Measurements from ENCODE around the gene C4B. TPM values are rescaled to one million over a fixed set of nuclear protein-coding genes. Genes with fewer than 3 reads are reported as not detected.
A peak's percentile ranks its signal among the peaks of the same experiment; 100 is the strongest.
"Not testable (repeated sequence)": the region's sequence is repeated elsewhere in the genome, so short reads cannot be mapped to it uniquely, and the experiment has no call there.

The C4B gene
- total RNA-seq, 6 experiments from 2014 or later, result 1.5 to 2.5 (median 2.0) TPM

GRCh38 chr6:31971993-31972708, 42.4 kb upstream of the C4B start, which contains the start of gene DXO:
Gene DXO, minus strand, starts transcription at chr6:31972138. Its CDS starts 463 bp downstream, at chr6:31971675.
- peaks cover 3% of the 10 kb centered on the region; the same call in 1 of the 2 replicates for H3K9me3 Mint-ChIP-seq
- peaks cover 37% of the 10 kb centered on the region for H3K4me1 Mint-ChIP-seq (ENCODE audit: low read depth)
- H3K36me3 Mint-ChIP-seq (ENCODE audit: low read depth), result peaks cover 29% of the 10 kb centered on the region
- H3K27me3 Mint-ChIP-seq (ENCODE audit: insufficient read depth), result peaks cover 20% of the 10 kb centered on the region
- no peak for TF ChIP-seq CTCF (IDR thresholded peaks at IDR 0.05)
- DNase-seq, result peak; percentile 98
- H3K27ac Mint-ChIP-seq, result peak within 1 kb of the TSS; percentile 96
- peak within 1 kb of the TSS; percentile 92 for H3K4me3 Mint-ChIP-seq

GRCh38 chr6:31972709-31973350, 41.8 kb upstream of the C4B start:
- H3K9me3 Mint-ChIP-seq, result peaks cover 3% of the 10 kb centered on the region; the same call in 1 of the 2 replicates
- DNase-seq, result peak; percentile 57
- no peak for TF ChIP-seq CTCF (IDR thresholded peaks at IDR 0.05)
- H3K27ac Mint-ChIP-seq, result peak overlapping the region; percentile 96
- peaks cover 37% of the 10 kb centered on the region for H3K4me1 Mint-ChIP-seq (ENCODE audit: low read depth)
- peaks cover 29% of the 10 kb centered on the region for H3K36me3 Mint-ChIP-seq (ENCODE audit: low read depth)
- peaks cover 20% of the 10 kb centered on the region for H3K27me3 Mint-ChIP-seq (ENCODE audit: insufficient read depth)
- peak overlapping the region; percentile 92 for H3K4me3 Mint-ChIP-seq

GRCh38 chr6:31976065-31976464, 38.5 kb upstream of the C4B start:
- not testable (repeated sequence) for H3K4me3 Mint-ChIP-seq, H3K27ac Mint-ChIP-seq, DNase-seq, H3K9me3 Mint-ChIP-seq
- Mint-ChIP-seq H3K36me3 (ENCODE audit: low read depth) (peaks cover 16% of the 10 kb centered on the region), H3K4me1 (ENCODE audit: low read depth) (peaks cover 18% of the 10 kb centered on the region), H3K27me3 (ENCODE audit: insufficient read depth) (peaks cover 12% of the 10 kb centered on the region)

- no peak overlapping the region for H3K27ac Mint-ChIP-seq
- H3K9me3 Mint-ChIP-seq, result no peaks in the 10 kb centered on the region
- TF ChIP-seq CTCF (IDR thresholded peaks at IDR 0.05), result no peak
- DNase-seq, result no peak
- H3K36me3 Mint-ChIP-seq (ENCODE audit: low read depth), result peaks cover 6% of the 10 kb centered on the region
- no peak overlapping the region for H3K4me3 Mint-ChIP-seq
- peaks cover 13% of the 10 kb centered on the region for H3K4me1 Mint-ChIP-seq (ENCODE audit: low read depth)
- H3K27me3 Mint-ChIP-seq (ENCODE audit: insufficient read depth), result no peaks in the 10 kb centered on the region; the same call in 1 of the 2 replicates
Measured at GRCh38 chr6:31977816-31978431, 36.7 kb upstream of the C4B start.

- no peak for DNase-seq
- no peak overlapping the region for H3K4me3 Mint-ChIP-seq
- H3K36me3 Mint-ChIP-seq (ENCODE audit: low read depth), result no peaks in the 10 kb centered on the region
- no peak overlapping the region for H3K27ac Mint-ChIP-seq
- no peak for TF ChIP-seq CTCF (IDR thresholded peaks at IDR 0.05)
- H3K4me1 Mint-ChIP-seq (ENCODE audit: low read depth), result peaks cover 4% of the 10 kb centered on the region
- no peaks in the 10 kb centered on the region for H3K9me3 Mint-ChIP-seq
- H3K27me3 Mint-ChIP-seq (ENCODE audit: insufficient read depth), result no peaks in the 10 kb centered on the region
Measured at GRCh38 chr6:31978831-31979230, 35.8 kb upstream of the C4B start.

All from HFFc6 (cell line).